Neural progenitor cell (in vitro differentiated cells): ENCODE results near the gene ANGPTL2.

Source experiments
- EZH2 ChIP-seq: fragments of 200-600 bp; sonication (generic); IDR thresholded peaks from 2 replicates; pipeline ENCODE4 v1.6.1; 2017; ENCODE audit warnings: antibody characterized with exemption, mild to moderate bottlenecking, moderate library complexity
- EZH2phosphoT487 ChIP-seq: fragments of 200-600 bp; sonication (generic); IDR thresholded peaks from 2 replicates; pipeline ENCODE4 v1.6.1; 2017; ENCODE audit warnings: antibody characterized with exemption
- TF ChIP-seq, protein P1 (sequence below): fragments of 200-600 bp; sonication (generic); IDR thresholded peaks from 2 replicates; pipeline ENCODE4 v1.5.1; 2017; ENCODE audit warnings: antibody characterized with exemption, mild to moderate bottlenecking

DNA sequence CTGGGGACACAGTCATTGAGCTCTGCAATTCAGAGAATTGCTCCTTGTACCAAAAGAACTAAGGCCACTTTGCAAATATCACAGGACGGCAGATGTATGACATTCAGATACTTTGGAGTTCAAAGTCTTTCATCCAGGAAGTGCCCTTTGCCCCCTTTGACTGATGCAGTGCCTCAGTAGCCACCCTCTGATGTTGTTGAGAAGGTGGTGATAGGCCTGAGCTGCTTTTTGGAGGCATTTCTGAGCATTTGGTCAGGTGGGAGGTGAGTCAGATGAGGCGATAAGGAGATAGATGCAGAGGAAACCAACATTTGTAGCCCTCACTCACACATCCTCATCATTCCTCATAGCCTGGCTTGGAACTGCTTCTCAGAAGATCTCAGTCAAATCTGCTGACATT lies 63.4 kb downstream of the ANGPTL2 start:
- TF ChIP-seq, protein P1, sequence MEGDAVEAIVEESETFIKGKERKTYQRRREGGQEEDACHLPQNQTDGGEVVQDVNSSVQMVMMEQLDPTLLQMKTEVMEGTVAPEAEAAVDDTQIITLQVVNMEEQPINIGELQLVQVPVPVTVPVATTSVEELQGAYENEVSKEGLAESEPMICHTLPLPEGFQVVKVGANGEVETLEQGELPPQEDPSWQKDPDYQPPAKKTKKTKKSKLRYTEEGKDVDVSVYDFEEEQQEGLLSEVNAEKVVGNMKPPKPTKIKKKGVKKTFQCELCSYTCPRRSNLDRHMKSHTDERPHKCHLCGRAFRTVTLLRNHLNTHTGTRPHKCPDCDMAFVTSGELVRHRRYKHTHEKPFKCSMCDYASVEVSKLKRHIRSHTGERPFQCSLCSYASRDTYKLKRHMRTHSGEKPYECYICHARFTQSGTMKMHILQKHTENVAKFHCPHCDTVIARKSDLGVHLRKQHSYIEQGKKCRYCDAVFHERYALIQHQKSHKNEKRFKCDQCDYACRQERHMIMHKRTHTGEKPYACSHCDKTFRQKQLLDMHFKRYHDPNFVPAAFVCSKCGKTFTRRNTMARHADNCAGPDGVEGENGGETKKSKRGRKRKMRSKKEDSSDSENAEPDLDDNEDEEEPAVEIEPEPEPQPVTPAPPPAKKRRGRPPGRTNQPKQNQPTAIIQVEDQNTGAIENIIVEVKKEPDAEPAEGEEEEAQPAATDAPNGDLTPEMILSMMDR: no peak
- TF ChIP-seq EZH2 (no peak), EZH2phosphoT487 (no peak)
